HepG2 (cell line): ENCODE results near the gene LRRC15. TPM values are rescaled to one million over a fixed set of nuclear protein-coding genes. Genes with fewer than 3 reads are reported as not detected.

Source experiments
- ARNT ChIP-seq: fragments of 450-650 bp; IDR thresholded peaks from 2 replicates; pipeline ENCODE4 v1.6.1; 2017
- DNMT3B ChIP-seq: conservative IDR thresholded peaks from 2 replicates; pipeline ENCODE4 v1.6.1; 2016; ENCODE audit warnings: missing biosample characterization, control low read depth
- ELF1 ChIP-seq: sonication (generic); formaldehyde crosslinking; IDR thresholded peaks from 2 replicates; pipeline ENCODE4 v1.4.0; 2020; ENCODE audit warnings: missing genetic modification reagents
- HNF4A ChIP-seq: sonication (generic); formaldehyde crosslinking; IDR thresholded peaks from 2 replicates; pipeline ENCODE4 v1.4.0; 2020; ENCODE audit warnings: missing genetic modification reagents
- MYC ChIP-seq: sonication (generic); formaldehyde crosslinking; IDR thresholded peaks from 2 replicates; pipeline ENCODE4 v1.9.0; 2021; ENCODE audit warnings: missing genetic modification reagents, borderline replicate concordance
- NFKB2 ChIP-seq: sonication (generic); formaldehyde crosslinking; IDR thresholded peaks from 2 replicates; pipeline ENCODE4 v1.4.0; 2020; ENCODE audit warnings: missing genetic modification reagents, borderline replicate concordance
- ONECUT2 ChIP-seq: sonication (generic); formaldehyde crosslinking; IDR thresholded peaks from 2 replicates; pipeline ENCODE4 v1.4.0; 2020; ENCODE audit warnings: missing genetic modification reagents
- PAF1 ChIP-seq: IDR thresholded peaks from 2 replicates; pipeline ENCODE4 v1.6.1; 2016; ENCODE audit warnings: missing genetic modification reagents, missing compliant biosample characterization
- STAT6 ChIP-seq: sonication (generic); formaldehyde crosslinking; IDR thresholded peaks from 2 replicates; pipeline ENCODE4 v1.4.0; 2020; ENCODE audit warnings: missing genetic modification reagents, mild to moderate bottlenecking, borderline replicate concordance
- TAF15 ChIP-seq: fragments of 200-400 bp; formaldehyde crosslinking; IDR thresholded peaks from one replicate; pipeline ENCODE4 v1.6.1; 2018; ENCODE audit warnings: mild to moderate bottlenecking, low read depth, low read length; ENCODE audit not compliant: poor library complexity, severe bottlenecking
- ZBTB39 ChIP-seq: sonication (generic); formaldehyde crosslinking; IDR thresholded peaks from 2 replicates; pipeline ENCODE4 v1.5.0; 2020; ENCODE audit warnings: missing genetic modification reagents
- ZNF451 ChIP-seq: sonication (generic); formaldehyde crosslinking; IDR thresholded peaks from 2 replicates; pipeline ENCODE4 v1.5.0; 2020; ENCODE audit warnings: mild to moderate bottlenecking, missing genetic modification reagents
- ZNF513 ChIP-seq: sonication (generic); formaldehyde crosslinking; conservative IDR thresholded peaks from 2 replicates; pipeline ENCODE4 v1.5.0; 2020; ENCODE audit warnings: missing genetic modification reagents
- ZNF687 ChIP-seq: sonication (generic); formaldehyde crosslinking; IDR thresholded peaks from 2 replicates; pipeline ENCODE4 v1.5.1; 2020; ENCODE audit warnings: mild to moderate bottlenecking, missing genetic modification reagents, moderate library complexity
- ZXDC ChIP-seq: sonication (generic); formaldehyde crosslinking; IDR thresholded peaks from 2 replicates; pipeline ENCODE4 v1.5.0; 2020; ENCODE audit warnings: mild to moderate bottlenecking, missing genetic modification reagents
- polyA plus RNA-seq, 8 experiments: library from polyadenylated mRNA; depleted of rRNA in 3 of 8; stranded (reverse) in 7 of 8; unstranded in 1 of 8; fragments of >200 nt; fragmentation: Illumina TruSeq in 4 of 8; extraction: Trizol in 4 of 8; gene quantifications; 2 replicates each; pipeline versions ENCODE4 v1.2.1 to v1.2.3, GENCODE V29; 2011 to 2016; ENCODE audit warnings: low read depth in 4 of 8, missing spikeins in 1 of 8, mixed read lengths in 1 of 8; ENCODE audit not compliant: insufficient read depth in 1 of 8
- total RNA-seq, 5 experiments: library from RNA; depleted of rRNA; stranded (reverse); fragments of >200 nt; fragmentation: Illumina TruSeq; extraction: Trizol; gene quantifications; 2 replicates each; pipeline ENCODE4 v1.2.3, GENCODE V29; 2016; ENCODE audit warnings: low read depth in 1 of 5

LRRC15 gene
- total and polyA plus RNA-seq, 2 of the 13 experiments (the other 11 are each of a cell fraction or from before 2014, with no cell fraction given): not detected

- TF ChIP-seq ZNF687 (CRISPR knock-in tag): peak; percentile 77
- TF ChIP-seq ZBTB39 (CRISPR knock-in tag): peak; percentile 40; the same call in 1 of the 2 replicates
- no peak for TF ChIP-seq ZXDC (CRISPR knock-in tag)
- no peak for TF ChIP-seq TAF15
- TF ChIP-seq HNF4A (CRISPR knock-in tag): peak; percentile 77
- TF ChIP-seq ONECUT2: no peak
- peak; percentile 33; the same call in 1 of the 2 replicates for TF ChIP-seq NFKB2 (CRISPR knock-in tag)
- no peak for TF ChIP-seq STAT6
- TF ChIP-seq ZNF451 (CRISPR knock-in tag): no peak
- no peak for TF ChIP-seq PAF1 (CRISPR knock-in tag)
- peak; percentile 79; the same call in 1 of the 2 replicates for TF ChIP-seq MYC
- TF ChIP-seq DNMT3B: 0 out of 2 replicates have a peak, but pooled peaks have one; percentile 29
- 0 out of 2 replicates have a peak, but pooled peaks have one; percentile 13 for TF ChIP-seq ELF1 (CRISPR knock-in tag)
- no peak for TF ChIP-seq ZNF513
- no peak for TF ChIP-seq ARNT
Measured at GRCh38 chr3:194320744-194321243, 48.7 kb downstream of the LRRC15 start (continued).
